Measurements from ENCODE around the gene FKBP9. TPM values are rescaled to one million over a fixed set of nuclear protein-coding genes. Genes with fewer than 3 reads are reported as not detected.
"Not testable (repeated sequence)": the region's sequence is repeated elsewhere in the genome, so short reads cannot be mapped to it uniquely, and the experiment has no call there.

FKBP9 gene
- total RNA-seq, 1 experiment from 2014 or later: 11.0 TPM

DNA sequence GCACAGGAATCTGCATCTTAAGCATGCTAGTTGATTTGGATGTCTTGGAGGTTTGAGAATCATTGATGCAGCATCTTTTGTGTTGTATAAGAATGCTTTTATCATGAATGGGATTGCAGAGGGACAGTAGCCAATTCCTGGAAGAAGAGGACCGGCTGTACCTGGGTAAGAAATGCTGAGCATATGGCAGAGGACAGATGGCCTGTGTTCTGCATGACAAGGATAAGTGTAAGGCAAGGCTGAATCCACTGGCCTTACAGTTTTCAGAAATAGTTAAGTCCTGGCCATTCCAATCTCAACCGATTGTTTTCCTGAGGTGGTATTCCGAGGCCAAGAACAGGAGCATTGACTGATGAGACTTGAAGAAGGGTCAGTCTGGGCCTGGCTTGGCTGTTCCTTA lies 41.2 kb upstream of the FKBP9 start (continued):
- TF ChIP-seq, protein P1, sequence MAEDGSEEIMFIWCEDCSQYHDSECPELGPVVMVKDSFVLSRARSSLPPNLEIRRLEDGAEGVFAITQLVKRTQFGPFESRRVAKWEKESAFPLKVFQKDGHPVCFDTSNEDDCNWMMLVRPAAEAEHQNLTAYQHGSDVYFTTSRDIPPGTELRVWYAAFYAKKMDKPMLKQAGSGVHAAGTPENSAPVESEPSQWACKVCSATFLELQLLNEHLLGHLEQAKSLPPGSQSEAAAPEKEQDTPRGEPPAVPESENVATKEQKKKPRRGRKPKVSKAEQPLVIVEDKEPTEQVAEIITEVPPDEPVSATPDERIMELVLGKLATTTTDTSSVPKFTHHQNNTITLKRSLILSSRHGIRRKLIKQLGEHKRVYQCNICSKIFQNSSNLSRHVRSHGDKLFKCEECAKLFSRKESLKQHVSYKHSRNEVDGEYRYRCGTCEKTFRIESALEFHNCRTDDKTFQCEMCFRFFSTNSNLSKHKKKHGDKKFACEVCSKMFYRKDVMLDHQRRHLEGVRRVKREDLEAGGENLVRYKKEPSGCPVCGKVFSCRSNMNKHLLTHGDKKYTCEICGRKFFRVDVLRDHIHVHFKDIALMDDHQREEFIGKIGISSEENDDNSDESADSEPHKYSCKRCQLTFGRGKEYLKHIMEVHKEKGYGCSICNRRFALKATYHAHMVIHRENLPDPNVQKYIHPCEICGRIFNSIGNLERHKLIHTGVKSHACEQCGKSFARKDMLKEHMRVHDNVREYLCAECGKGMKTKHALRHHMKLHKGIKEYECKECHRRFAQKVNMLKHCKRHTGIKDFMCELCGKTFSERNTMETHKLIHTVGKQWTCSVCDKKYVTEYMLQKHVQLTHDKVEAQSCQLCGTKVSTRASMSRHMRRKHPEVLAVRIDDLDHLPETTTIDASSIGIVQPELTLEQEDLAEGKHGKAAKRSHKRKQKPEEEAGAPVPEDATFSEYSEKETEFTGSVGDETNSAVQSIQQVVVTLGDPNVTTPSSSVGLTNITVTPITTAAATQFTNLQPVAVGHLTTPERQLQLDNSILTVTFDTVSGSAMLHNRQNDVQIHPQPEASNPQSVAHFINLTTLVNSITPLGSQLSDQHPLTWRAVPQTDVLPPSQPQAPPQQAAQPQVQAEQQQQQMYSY (CRISPR knock-in tag; IDR thresholded peaks at IDR 0.05): no peak
- TF ChIP-seq IRF2 (CRISPR knock-in tag; IDR thresholded peaks at IDR 0.05; ENCODE audit: borderline replicate concordance, low read depth) (no peak), RORB (CRISPR knock-in tag; IDR thresholded peaks at IDR 0.05) (no peak), ZNF423 (CRISPR knock-in tag; IDR thresholded peaks at IDR 0.05) (no peak), MYBL2 (CRISPR knock-in tag; IDR thresholded peaks at IDR 0.05) (no peak), SP1 (CRISPR knock-in tag; conservative IDR thresholded peaks at IDR 0.05) (no peak), ZNF219 (CRISPR knock-in tag; IDR thresholded peaks at IDR 0.05; ENCODE audit: borderline replicate concordance) (no peak), ESRRA (CRISPR knock-in tag; IDR thresholded peaks at IDR 0.05; ENCODE audit: borderline replicate concordance) (no peak), ZBTB21 (CRISPR knock-in tag; IDR thresholded peaks at IDR 0.05; ENCODE audit: borderline replicate concordance) (no peak), ZNF396 (CRISPR knock-in tag; IDR thresholded peaks at IDR 0.05; ENCODE audit: borderline replicate concordance) (no peak)
- TF ChIP-seq, protein P2, sequence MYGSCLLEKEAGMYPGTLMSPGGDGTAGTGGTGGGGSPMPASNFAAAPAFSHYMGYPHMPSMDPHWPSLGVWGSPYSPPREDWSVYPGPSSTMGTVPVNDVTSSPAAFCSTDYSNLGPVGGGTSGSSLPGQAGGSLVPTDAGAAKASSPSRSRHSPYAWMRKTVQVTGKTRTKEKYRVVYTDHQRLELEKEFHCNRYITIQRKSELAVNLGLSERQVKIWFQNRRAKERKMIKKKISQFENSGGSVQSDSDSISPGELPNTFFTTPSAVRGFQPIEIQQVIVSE (CRISPR knock-in tag; IDR thresholded peaks at IDR 0.05; ENCODE audit: borderline replicate concordance): no peak
- TF ChIP-seq, protein P3, sequence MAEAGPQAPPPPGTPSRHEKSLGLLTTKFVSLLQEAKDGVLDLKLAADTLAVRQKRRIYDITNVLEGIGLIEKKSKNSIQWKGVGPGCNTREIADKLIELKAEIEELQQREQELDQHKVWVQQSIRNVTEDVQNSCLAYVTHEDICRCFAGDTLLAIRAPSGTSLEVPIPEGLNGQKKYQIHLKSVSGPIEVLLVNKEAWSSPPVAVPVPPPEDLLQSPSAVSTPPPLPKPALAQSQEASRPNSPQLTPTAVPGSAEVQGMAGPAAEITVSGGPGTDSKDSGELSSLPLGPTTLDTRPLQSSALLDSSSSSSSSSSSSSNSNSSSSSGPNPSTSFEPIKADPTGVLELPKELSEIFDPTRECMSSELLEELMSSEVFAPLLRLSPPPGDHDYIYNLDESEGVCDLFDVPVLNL (CRISPR knock-in tag; IDR thresholded peaks at IDR 0.05; ENCODE audit: borderline replicate concordance, low read depth): no peak

DNA sequence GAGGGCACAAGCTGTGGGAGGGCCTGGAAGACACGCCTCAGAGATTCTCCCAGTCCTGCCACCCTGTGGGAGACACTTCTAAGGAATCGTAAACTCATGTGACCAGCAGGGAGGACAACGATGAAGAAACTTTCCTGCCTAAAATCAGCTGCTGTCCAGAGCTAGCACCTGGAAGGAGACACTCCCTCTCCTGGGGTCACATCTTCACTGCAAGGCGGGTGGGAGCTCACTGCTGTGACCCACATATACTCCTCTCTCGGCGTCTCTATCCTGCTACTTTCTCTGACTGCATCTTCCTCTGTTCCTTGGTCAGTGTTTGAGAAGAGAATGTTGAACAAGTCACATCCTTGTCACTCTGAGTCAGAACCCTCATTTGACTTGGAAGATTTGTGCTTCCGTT lies 40.2 kb upstream of the FKBP9 start:
- H3K9me3 Mint-ChIP-seq; H3K27ac Mint-ChIP-seq; H3K4me3 Mint-ChIP-seq; H3K36me3 Mint-ChIP-seq; DNase-seq (ENCODE audit: low spot score); H3K4me1 Mint-ChIP-seq; POLR2A ChIA-PET; CTCF ChIA-PET: not testable (repeated sequence)
- peak; percentile 67 for ATAC-seq
- H3K27me3 Mint-ChIP-seq (ENCODE audit: low read depth): peaks cover 72% of the 10 kb centered on the region

DNA sequence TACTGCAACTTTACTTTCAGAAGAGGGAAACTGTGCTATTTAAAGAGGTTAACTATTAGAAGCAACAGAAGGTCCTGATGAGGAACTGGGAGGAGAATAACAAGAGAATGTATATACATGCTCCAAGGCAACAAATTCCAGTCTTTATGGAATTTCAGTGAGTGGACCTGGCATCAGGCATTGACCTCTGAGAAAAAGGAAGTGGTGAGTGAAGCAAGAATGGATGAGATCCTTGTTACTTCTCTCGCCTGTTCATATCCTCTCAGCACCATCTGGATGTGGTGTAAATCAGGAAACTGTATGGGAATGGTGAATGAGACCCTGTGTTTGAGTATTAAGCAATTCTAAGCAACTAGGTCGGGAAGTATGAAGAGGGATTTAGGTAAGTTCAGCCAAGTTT lies 35.3 kb upstream of the FKBP9 start:
- ATAC-seq (no peak), DNase-seq (ENCODE audit: low spot score) (no peak)
- no peaks in the 10 kb centered on the region for H3K36me3 Mint-ChIP-seq
- POLR2A ChIA-PET: no interaction called here
- no peak overlapping the region for H3K27ac Mint-ChIP-seq
- CTCF ChIA-PET: no interaction called here
- no peaks in the 10 kb centered on the region for H3K4me1 Mint-ChIP-seq
- no peaks in the 10 kb centered on the region for H3K9me3 Mint-ChIP-seq
- no peak overlapping the region for H3K4me3 Mint-ChIP-seq
- H3K27me3 Mint-ChIP-seq (ENCODE audit: low read depth): peaks cover 76% of the 10 kb centered on the region
- TF ChIP-seq IRF2 (CRISPR knock-in tag; IDR thresholded peaks at IDR 0.05; ENCODE audit: borderline replicate concordance, low read depth) (no peak), FOXK1 (CRISPR knock-in tag; IDR thresholded peaks at IDR 0.05) (no peak), FOXJ3 (CRISPR knock-in tag; IDR thresholded peaks at IDR 0.05; ENCODE audit: borderline replicate concordance) (no peak), TEAD4 (CRISPR knock-in tag; IDR thresholded peaks at IDR 0.05) (no peak), CREB1 (CRISPR knock-in tag; IDR thresholded peaks at IDR 0.05) (no peak), MYBL2 (CRISPR knock-in tag; IDR thresholded peaks at IDR 0.05) (no peak), MXD4 (CRISPR knock-in tag; IDR thresholded peaks at IDR 0.05; ENCODE audit: borderline replicate concordance) (no peak), KAT7 (CRISPR knock-in tag; IDR thresholded peaks at IDR 0.05; ENCODE audit: borderline replicate concordance) (no peak), NR1H2 (CRISPR knock-in tag; IDR thresholded peaks at IDR 0.05) (no peak), SMAD4 (CRISPR knock-in tag; IDR thresholded peaks at IDR 0.05) (no peak), SOX15 (CRISPR knock-in tag; IDR thresholded peaks at IDR 0.05) (no peak), GABPB1 (CRISPR knock-in tag; IDR thresholded peaks at IDR 0.05) (no peak)
- TF ChIP-seq, protein P4, sequence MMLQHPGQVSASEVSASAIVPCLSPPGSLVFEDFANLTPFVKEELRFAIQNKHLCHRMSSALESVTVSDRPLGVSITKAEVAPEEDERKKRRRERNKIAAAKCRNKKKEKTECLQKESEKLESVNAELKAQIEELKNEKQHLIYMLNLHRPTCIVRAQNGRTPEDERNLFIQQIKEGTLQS (CRISPR knock-in tag; conservative IDR thresholded peaks at IDR 0.05): no peak
- TF ChIP-seq, protein P5, sequence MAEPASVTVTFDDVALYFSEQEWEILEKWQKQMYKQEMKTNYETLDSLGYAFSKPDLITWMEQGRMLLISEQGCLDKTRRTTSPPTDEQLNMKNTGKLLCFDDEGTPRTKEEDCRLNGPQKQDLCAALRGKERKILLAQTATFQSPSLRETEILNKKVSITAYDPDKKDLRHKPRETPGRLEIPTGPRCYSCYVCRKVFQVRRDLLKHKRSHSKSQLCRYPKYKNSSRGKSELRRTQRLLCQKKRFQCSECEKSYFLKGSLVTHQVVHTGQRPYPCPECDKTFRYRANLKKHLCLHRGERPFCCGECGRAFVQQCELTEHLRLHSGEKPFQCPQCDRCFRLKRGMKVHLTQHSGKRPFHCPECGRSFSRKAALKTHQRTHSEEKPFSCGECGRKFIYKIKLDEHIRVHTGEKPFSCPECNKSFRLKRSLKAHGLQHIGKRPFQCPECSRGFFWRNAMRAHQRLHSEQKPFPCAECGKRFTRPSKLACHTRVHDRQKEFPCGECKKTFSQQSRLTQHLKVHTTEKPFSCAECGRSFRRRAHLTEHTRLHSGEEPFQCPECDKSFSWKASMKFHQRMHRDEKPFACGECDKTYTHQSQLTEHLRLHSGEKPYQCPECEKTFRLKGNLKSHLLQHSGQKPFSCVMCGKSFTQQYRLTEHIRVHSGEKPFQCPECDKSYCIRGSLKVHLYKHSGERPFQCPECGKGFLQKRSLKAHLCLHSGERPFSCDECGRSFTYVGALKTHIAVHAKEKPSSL (CRISPR knock-in tag; conservative IDR thresholded peaks at IDR 0.05): no peak
- TF ChIP-seq, protein P6, sequence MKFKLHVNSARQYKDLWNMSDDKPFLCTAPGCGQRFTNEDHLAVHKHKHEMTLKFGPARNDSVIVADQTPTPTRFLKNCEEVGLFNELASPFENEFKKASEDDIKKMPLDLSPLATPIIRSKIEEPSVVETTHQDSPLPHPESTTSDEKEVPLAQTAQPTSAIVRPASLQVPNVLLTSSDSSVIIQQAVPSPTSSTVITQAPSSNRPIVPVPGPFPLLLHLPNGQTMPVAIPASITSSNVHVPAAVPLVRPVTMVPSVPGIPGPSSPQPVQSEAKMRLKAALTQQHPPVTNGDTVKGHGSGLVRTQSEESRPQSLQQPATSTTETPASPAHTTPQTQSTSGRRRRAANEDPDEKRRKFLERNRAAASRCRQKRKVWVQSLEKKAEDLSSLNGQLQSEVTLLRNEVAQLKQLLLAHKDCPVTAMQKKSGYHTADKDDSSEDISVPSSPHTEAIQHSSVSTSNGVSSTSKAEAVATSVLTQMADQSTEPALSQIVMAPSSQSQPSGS (CRISPR knock-in tag; IDR thresholded peaks at IDR 0.05; ENCODE audit: borderline replicate concordance, low read depth): no peak
- TF ChIP-seq, protein P2 (CRISPR knock-in tag; IDR thresholded peaks at IDR 0.05; ENCODE audit: borderline replicate concordance): no peak

Data from WTC11 (cell line).